Fibroblast of gingiva (primary cell): Measurements from ENCODE around the gene NFATC3.
"Not testable (repeated sequence)": the region's sequence is repeated elsewhere in the genome, so short reads cannot be mapped to it uniquely, and the experiment has no call there.

Experiments used
- DNase-seq: peaks from one replicate; pipeline ENCODE4 v3.0.0-alpha.2; 2011; ENCODE audit warnings: low read depth

Gene NFATC3

DNA sequence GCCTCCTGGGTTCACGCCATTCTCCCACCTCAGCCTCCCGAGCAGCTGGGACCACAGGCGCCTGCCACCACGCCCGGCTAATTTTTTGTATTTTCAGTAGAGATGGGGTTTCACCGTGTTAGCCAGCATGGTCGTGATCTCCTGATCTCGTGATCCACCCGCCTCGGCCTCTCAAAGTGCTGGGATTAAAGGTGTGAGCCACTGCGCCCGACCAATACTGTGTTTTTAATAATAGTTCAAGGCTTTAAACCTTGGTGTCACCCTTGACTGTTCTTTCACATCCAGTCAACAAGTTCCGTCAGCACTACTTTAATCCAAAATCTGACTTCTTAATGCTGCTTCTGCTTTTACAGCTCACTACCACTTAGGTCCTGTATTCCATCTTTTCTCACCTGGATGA lies 33.8 kb downstream of the NFATC3 start:
- DNase-seq: not testable (repeated sequence)

DNA sequence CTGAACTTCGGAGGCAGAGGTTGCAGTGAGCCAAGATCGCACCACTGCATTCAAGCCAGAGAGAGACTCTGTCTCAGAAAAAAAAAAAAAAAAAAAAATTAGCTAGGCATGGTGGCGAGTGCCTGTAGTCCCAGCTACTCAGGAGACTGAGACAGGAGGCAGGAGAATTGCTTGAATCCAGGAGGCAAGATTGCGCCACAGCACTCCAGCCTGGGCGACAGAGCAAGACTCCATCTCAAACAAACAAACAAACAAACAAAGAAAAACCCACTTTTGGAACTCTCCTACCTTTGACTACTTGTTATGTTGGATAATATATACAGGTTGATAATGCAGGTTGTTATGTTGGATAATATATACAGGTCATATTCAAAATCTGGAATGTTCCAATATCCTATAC lies 35.3 kb downstream of the NFATC3 start:
- DNase-seq: not testable (repeated sequence)

DNA sequence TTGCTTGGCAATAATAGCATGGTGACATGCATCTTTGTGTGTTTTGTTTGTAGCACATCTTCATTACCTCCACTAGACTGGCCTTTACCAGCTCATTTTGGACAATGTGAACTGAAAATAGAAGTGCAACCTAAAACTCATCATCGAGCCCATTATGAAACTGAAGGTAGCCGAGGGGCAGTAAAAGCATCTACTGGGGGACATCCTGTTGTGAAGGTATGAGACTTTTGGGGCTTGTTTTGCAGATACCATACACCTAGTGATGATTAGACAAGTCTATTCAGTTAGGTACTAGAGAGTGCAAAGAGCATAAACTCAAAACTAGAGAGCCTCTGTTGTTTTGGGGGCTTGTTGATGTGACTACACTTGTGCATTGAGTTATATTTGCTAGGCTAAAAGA lies 41.2 kb downstream of the NFATC3 start:
- no peak for DNase-seq

DNA sequence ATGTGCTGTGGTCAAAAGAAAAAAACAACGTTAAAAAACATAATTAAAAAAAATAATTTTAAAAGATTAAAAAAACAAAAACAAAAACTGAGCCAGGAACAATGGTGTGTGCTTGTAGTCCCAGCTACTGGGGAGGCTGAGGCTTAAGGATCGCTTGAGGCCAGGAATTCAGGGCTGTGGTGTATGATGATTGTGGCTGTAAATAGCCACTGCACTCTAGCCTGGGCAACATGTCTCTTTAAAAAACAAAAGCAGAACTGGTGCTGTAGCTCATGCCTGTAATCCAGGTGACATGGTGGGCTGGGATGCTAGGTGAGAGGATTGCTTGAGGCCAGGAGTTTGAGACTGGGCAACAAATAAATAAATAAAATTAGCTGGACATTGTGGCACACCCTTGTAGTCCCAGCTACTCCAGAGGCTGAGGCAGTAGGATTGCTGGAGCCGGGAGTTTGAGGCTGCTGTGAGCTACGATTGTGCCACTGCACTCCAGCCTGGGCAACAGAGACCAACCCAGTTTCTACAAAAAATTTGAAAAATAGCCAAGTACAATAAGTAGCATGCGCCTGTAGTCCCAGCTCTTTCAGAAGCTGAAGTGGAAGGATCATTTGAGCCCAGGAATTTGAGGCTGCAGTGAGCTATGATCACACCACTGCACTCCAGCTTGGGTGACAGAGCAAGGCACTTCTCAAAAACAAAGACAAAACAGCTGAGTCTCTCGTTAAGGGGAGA lies 43.6 kb downstream of the NFATC3 start:
- peak; percentile 73 for DNase-seq

DNA sequence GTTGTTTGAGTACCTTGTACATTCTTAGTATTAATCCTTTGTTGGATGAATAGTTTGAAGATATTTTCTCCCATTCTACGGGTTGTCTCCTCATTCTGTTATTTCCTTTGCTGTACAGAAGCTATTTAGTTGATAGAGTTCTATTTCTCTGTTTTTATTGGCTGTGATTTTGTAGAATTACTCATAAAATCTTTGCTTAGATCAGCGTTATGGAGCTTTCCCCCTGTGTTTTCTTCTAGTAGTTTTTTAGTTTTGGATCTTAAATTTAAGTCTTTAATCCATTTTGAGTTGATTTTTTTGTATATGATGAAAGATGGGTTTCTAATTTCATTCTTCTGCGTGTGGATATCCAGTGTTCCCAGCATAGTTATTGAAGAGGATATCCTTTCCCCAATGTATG lies 45.4 kb downstream of the NFATC3 start:
- DNase-seq: no peak

DNA sequence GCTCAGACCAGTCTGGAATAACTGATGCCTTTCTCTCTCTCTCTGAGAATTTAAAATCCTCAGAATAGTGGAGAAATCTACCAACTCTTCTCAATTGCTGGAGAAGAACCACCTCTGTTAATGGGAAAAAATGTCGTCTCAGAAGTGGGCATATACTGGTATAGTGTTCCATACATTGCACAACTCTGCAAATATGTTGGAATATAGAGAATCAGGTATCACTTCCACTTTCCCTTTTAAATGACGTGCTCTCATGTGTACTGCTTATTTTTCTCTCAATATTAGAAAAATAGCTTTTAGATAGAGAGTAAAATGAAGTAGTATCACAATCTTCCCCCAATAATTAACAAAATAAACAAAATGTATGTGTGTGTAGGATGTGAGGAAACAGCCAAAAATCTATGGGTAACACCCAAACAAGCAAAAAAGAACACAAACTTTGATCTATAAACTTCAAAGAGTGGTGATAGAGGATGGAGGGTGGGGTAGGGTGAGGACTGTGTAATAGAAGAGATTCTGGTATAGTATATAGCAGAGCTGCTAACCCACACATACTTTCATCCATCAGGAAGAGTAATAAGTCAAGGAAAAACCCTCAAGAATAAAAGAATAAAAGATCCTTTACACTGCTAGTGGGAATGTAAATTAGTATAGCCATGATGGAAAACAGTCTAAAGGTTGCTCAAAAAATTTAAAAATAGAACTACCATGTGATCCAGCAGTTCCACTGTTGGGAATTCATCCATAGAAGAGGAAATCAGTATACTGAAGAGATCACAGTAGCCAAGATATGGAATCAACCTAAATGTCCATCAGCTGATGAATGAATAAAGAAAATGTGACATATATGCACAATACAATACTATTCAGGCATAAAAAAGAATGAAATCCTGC lies 46.9 kb downstream of the NFATC3 start:
- DNase-seq: no peak

DNA sequence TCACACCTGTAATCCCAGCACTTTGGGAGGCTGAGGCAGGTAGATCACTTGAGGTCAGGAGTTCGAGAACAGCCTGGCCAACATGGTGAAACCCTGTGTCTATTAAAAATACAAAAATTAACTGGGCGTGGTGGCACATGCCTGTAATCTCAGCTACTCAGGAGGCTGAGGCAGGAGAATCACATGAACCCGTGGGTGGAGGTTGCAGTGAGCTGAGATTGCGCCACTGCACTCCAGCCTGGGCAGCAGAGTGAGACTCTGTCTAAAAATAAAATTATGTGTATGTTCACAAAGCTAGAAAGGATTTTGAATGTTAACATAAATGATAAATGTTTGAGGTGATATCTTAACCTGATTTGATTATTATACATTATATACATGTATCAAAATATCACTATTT lies 47.8 kb downstream of the NFATC3 start:
- DNase-seq: not testable (repeated sequence)

DNA sequence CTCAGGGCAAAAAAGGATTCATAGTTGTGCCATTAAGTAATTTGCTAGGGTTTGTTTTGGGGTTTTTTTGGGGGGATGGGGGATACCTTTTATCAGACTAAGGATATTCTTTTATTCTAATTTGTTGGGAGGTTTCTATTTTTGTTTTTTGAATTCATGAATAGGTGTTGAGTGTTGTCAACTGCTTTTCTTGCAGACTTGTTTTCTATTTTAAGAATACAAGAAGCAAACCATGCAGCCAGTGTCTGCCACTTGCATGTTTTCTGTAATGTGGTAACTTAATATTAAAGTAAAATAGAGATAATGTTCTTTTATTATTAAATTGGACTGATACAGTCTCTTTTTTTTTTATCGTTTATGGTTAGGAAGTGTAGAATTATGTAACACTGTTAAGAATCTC lies 49.5 kb downstream of the NFATC3 start:
- no peak for DNase-seq

DNA sequence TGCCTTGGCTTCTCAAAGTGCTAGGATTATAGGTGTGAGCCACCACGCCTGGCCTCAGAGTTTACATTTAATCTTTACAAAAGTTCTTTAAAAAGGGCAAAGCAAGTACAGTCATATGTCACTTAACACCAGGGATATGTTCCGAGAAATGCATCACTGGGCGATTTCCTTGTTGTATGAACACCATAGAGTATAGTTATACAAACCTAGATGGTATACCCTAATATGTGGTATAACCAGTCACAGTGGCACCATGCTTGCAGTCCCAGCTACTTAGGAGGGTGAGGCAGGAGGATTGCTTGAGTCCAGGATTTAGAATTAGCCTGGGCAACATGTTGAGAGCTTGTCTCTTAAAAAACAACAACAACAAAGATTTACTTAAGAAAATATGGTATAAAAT lies 51.3 kb downstream of the NFATC3 start:
- no peak for DNase-seq

DNA sequence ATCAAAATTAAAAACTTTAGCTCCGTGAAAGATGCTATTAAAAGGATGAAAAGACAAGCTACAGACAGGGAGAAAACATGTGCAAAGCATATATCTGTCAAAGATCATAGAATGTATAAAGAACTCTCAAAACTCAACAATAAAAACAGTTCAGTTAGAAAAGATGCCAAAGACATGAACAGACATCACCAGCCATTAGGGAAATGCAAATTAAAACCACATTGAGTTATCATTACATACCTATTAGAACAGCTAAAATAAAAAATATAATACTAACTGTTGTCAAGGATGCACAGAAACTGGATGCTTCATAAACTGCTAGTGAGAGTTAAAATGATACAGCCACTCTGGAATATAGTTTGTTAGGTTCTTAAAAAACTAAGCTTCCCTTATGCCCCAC lies 58.8 kb downstream of the NFATC3 start:
- no peak for DNase-seq

DNA sequence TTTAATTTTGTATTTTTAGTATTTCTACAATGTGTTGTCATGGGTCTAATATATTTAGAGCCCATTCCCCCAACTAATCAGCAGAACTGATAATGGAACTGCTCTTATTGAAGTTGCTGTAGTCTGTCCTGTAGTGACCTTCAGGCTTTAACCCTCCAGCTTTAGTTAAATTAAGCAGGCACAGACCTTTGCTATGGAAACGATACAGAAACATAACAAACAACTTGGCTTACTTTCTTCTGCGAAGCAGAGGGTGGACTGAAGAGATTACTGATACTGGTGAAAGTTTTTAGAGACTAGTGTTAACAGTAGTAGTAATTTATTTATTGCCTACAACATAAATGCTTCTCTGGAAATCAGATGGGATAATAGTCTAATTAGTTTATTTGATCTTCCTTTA lies 61.4 kb downstream of the NFATC3 start:
- DNase-seq: peak; percentile 60

DNA sequence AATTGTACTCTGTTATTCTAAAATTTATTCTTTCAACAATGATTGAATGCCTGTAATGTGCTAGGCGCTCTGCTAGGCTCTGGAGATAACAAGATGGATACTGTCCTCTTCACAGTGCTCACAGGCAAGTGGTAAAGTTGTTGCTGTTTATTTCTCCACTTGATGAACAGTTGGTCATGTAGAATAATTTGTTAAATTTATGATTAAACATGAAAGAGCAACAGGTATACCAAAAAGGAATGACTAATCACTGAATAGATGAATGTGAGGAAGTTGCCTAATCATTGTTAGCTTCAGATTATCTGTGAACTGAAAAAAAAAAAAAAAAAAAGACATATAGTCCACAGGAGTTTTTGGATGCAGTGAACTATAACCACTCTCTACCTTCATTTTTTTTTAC lies 62.3 kb downstream of the NFATC3 start:
- DNase-seq: no peak

DNA sequence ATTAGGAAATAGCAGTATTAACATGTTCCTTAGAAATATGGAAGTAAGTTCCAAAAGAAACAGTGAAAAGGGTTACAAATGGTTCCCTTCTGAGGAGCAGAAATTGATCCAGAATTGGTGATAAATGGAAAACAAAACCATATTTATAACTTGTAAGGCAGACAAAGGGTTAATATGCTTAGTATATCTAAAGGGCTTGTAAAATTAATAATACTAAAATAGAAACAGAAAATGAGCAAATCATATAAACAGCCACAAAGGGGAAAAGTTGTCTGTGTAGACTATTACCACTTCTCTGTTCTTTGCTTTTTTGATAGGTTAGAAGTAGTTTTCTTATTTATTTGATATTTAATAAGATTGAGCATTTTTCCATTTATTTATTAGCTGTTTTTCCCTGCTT lies 64.4 kb downstream of the NFATC3 start:
- DNase-seq: no peak

DNA sequence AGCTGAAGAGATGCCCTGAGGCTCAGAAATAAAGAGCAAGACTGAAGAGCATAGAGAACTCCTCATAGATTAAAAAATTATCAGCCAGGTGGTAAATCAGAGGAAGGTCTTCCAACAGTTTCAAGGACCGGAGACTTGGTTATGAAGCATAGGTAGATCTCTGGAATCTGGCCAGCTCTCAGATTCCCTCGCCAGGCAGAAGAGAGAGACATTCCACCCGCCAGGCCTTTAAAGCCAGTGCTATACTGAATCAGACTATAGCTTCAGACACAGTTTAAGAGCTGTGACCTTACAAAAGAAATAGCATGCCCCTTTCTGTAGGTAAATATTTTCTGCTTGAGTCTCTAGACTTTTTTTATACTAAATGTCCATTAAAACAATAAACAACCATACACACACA lies 70.3 kb downstream of the NFATC3 start:
- no peak for DNase-seq

DNA sequence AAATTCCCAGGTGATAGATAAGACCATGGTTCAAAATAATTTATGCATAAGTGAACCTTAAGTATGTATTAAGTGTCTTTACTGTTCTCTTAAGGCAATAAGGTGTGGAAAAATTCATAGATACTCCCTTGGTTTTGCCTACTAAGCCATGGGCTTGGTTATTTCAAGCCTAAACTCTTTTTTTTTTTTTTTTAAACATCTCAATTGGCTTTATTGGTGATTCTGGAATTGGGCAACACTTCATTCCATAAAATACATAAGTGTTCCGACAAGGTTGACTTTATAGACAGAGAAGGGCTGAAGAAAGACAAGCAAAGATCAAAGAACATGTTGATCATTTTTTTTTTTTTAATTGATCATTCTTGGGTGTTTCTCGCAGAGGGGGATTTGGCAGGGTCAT lies 77.2 kb downstream of the NFATC3 start:
- no peak for DNase-seq

DNA sequence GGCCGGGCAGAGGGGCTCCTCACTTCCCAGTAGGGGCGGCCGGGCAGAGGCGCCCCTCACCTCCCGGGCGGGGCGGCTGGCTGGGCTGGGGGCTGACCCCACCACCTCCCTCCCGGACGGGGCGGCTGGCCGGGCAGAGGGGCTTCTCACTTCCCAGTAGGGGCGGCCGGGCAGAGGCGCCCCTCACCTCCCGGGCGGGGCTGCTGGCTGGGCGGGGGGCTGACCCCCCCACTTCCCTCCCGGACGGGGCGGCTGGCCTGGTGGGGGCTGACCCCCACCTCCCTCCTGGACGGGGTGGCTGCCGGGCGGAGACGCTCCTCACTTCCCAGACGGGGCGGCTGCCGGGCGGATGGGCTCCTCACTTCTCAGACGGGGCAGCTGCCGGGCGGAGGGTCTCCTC lies 78.1 kb downstream of the NFATC3 start:
- not testable (repeated sequence) for DNase-seq

DNA sequence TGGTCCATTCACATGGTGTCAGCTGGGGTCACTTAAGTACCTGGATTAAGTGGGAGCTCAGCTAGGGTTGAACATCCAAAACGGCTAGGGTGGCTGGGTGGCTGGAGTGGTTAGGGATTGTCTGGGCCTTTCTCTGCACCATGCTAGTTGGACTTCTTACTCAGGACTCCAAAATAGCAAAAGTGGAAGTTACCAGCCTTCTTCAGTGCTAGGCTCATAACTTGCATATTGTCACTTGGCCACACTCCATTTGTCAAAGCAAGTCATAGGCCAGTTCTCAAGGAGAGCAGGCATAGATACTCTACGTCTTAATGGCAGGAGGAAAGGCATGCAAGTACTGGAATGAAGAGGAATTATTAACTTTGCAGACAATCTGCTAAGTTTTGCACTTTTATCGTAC lies 81.1 kb downstream of the NFATC3 start:
- DNase-seq: no peak

DNA sequence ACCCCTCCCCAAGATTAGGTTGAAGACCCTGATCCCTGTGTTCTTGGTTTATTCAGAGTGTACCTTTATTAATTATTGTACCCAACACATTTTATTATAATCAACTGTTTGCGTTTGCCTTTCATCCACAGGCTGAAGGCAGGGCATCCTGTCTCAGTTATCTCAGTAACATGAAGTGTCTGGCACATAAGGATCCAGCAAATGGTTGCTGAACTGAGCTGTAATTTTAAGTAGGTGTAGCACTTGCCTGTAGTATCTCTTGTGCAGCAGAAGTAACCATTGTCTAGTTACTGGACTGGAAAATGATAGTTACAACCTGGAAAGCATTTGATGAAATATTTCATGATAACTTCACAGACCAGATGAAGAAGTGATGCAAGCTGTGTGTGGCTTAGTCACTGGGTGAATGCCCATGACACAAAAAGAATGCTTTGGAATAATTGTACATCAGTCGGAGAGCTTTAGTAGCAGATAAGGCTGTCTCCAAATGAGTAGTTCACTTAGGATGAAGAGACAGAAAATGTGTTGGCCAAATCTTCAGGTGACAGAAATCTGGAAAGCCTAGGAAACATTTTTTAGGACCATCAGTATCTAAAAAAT lies 94.1 kb downstream of the NFATC3 start:
- no peak for DNase-seq

DNA sequence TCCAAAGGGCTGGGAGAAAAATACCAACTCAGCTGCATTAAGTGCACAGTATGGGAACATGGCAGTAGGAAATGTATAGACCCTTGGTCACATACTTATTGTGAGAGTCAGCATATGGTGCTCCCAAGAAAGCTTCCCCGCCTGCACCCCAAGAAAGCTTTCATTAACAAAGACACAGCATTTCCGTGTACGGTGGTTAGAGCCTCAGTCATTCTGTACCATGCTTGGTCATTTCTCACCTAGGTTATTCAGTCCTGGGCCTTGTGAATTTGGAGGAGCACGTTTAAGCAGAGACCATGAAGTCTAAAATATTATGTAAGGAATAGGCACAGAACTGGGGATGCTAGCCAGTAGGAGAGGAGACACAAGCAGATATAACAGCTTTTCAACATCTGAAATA lies 94.7 kb downstream of the NFATC3 start:
- no peak for DNase-seq

DNA sequence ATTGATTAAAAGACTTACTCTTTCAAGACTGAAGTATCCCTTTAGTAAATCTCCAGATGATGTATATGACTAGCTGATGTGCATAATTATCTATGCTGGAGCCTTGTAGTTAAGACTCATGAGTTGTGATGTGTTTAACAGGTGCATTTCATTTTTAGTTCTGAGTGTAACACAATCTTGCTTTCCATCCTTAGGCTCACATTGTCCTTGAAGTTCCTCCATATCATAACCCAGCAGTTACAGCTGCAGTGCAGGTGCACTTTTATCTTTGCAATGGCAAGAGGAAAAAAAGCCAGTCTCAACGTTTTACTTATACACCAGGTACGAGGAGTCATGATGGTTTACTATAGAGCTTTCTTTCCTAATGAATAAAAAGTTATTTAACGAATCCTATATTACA lies 97.9 kb downstream of the NFATC3 start:
- no peak for DNase-seq

DNA sequence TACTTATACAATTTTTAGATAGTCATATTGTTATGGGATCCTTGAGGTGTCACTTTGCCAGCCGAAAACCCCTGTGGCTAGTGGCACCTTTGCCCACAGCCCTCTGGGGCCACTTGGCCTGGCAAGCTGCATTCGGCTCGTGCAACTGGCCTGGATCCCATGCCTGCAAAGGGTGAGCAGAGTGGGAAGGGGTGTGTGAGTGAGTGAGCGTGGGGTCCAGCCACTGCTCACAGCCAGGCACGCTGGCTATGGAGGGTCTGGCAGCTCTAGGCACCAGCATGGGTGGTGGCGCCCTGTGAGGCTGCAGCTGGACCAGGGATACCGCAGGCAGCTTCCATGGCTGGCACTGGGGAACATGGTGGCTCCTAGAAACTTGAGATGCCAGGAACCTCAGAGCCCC lies 101.7 kb downstream of the NFATC3 start:
- DNase-seq: no peak

DNA sequence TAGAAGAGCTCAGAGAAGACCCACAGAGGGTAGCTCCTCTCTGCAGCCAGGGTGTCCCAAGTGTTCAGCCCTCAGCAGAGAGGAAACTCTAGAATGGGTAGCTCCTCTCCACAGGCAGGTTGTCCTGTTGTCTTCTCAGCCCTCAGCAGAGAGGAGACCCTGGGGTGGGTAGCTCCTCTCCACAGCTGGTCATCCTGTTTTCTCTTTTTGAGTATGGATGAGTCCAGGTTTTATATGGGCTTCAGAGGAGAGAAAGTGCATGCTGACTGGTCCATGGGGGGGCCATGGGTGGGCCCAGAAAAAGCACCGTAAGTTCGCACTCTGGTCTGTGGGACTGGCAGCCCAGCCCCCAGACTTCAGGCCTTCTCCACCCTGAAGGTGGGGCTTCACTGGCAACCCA lies 102.3 kb downstream of the NFATC3 start:
- DNase-seq: no peak

DNA sequence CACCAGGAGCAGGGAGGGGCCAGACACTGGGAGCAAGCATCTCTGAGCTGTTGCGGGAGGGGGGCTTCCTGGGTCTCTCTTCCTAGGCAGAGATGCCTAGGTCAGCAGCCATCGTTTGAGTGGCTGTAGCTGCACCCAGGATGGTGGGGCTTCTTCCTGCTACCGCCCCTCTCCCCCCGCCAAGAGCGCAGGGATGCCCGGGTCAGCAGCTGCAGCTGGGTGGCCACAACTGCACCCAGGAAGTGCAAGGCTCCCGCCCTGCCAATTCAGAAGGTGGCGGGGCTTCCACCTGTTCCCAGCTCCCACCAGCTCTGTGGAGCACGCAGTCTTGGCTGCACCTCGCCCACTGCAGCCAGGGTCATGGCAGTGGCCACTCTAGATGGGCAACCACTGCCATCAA lies 103.0 kb downstream of the NFATC3 start:
- no peak for DNase-seq
